B cell (primary cell): ENCODE results near the gene DNASE1L3. TPM values are rescaled to one million over a fixed set of nuclear protein-coding genes. Genes with fewer than 3 reads are reported as not detected.

Source experiments
- ATAC-seq: fragments of 200-7000 bp; cut with Tn5 transposase; one replicate; pipeline ENCODE4 v1.10.0; 2021; ENCODE audit warnings: low read depth, mild to moderate bottlenecking, moderate number of reproducible peaks, moderate library complexity
- CTCF ChIA-PET: fragments of 350-600 bp; sonication (Branson Sonifier 250); formaldehyde crosslinking; loops from one replicate; lab custom pipeline; 2021; ENCODE audit warnings: antibody characterized with exemption, inconsistent platforms; lab: Charles Lee
- POLR2A ChIA-PET: fragments of 350-600 bp; sonication (Branson Sonifier 250); formaldehyde crosslinking; loops from one replicate; lab custom pipeline; 2021; ENCODE audit warnings: antibody characterized with exemption; lab: Charles Lee
- DNase-seq: peaks from one replicate; pipeline ENCODE4 v3.0.0; 2013
- H2AFZ ChIP-seq: 2 replicates; pipeline ENCODE4 v1.6.1; 2012; ENCODE audit warnings: mild to moderate bottlenecking, low read depth, low read length; ENCODE audit not compliant: insufficient read depth, poor library complexity, severe bottlenecking
- H3K27ac ChIP-seq, 2 donors: 1 replicate in 1 of 2; 2 replicates in 1 of 2; pipeline ENCODE4 v1.5.1; 2012 to 2013; ENCODE audit warnings: low read length in 2 of 2, mild to moderate bottlenecking in 2 of 2, moderate library complexity in 1 of 2
- H3K27me3 ChIP-seq, 4 experiments: fragments of 200-600 bp in 1 of 4; sonication (generic) in 1 of 4; replicated peaks in 1 of 4; 1 replicate in 2 of 4; 2 replicates in 2 of 4; pipeline versions ENCODE4 v1.6.1 to v1.7.0; 2013 to 2016; ENCODE audit warnings: low read length in 3 of 4, mild to moderate bottlenecking in 2 of 4, mixed read lengths in 1 of 4, moderate library complexity in 1 of 4; ENCODE audit not compliant: insufficient read depth in 4 of 4, control insufficient read depth in 3 of 4; ENCODE audit errors: control extremely low read depth in 1 of 4
- H3K36me3 ChIP-seq, 2 experiments: replicated peaks in 1 of 2; 1 replicate in 1 of 2; 2 replicates in 1 of 2; pipeline versions ENCODE4 v1.6.1 to v1.7.1; 2013; ENCODE audit warnings: low read length in 1 of 2; ENCODE audit not compliant: insufficient read depth in 2 of 2, control insufficient read depth in 1 of 2; ENCODE audit errors: control extremely low read depth in 1 of 2, extremely low read depth in 1 of 2
- H3K4me1 ChIP-seq, 2 donors: fragments of 200-600 bp in 1 of 2; sonication (generic) in 1 of 2; 1 replicate in 1 of 2; 2 replicates in 1 of 2; pipeline versions ENCODE4 v1.5.1 to v1.6.1; 2013 to 2017; ENCODE audit warnings: low read length in 2 of 2; ENCODE audit not compliant: control insufficient read depth in 2 of 2, insufficient read depth in 2 of 2
- H3K4me2 ChIP-seq: replicated peaks from 2 replicates; pipeline ENCODE3; 2012; ENCODE audit warnings: mild to moderate bottlenecking, low read depth, low read length; ENCODE audit not compliant: poor library complexity, severe bottlenecking
- H3K4me3 ChIP-seq, 5 experiments: fragments of 200-600 bp in 1 of 5; sonication (generic) in 1 of 5; 1 replicate in 3 of 5; 2 replicates in 2 of 5; pipeline versions ENCODE4 v1.5.1 to v1.7.0; 2011 to 2016; ENCODE audit warnings: low read length in 4 of 5, mild to moderate bottlenecking in 4 of 5, low read depth in 2 of 5, control low read depth in 1 of 5, moderate library complexity in 1 of 5; ENCODE audit not compliant: insufficient read depth in 1 of 5; ENCODE audit errors: control extremely low read depth in 1 of 5, extremely low read depth in 1 of 5
- H3K79me2 ChIP-seq: fragments of 200-600 bp; sonication (generic); one replicate; pipeline ENCODE4 v1.6.0; 2016; ENCODE audit warnings: low read length; ENCODE audit not compliant: control insufficient read depth, insufficient read depth
- H3K9ac ChIP-seq: fragments of 200-600 bp; sonication (generic); 2 replicates; pipeline ENCODE4 v1.6.1; 2017; ENCODE audit warnings: mild to moderate bottlenecking, low read length, moderate library complexity
- H3K9me3 ChIP-seq, 3 donors: one replicate each; pipeline versions ENCODE4 v1.6.1 to v1.7.1; 2013; ENCODE audit warnings: low read length in 2 of 3; ENCODE audit not compliant: control insufficient read depth in 2 of 3, insufficient read depth in 1 of 3; ENCODE audit errors: control extremely low read depth in 1 of 3
- H4K20me1 ChIP-seq: 2 replicates; pipeline ENCODE4 v1.6.0; 2012; ENCODE audit warnings: mild to moderate bottlenecking, low read length; ENCODE audit not compliant: insufficient read depth, control insufficient read depth, poor library complexity, severe bottlenecking
- H3K27ac Mint-ChIP-seq: one replicate; pipeline ENCODE4 v1.8.0; 2021; ENCODE audit warnings: mixed read lengths
- H3K27me3 Mint-ChIP-seq: one replicate; pipeline ENCODE4 v1.8.0; 2021; ENCODE audit warnings: mixed read lengths
- H3K4me1 Mint-ChIP-seq: one replicate; pipeline ENCODE4 v1.8.0; 2021; ENCODE audit warnings: mixed read lengths
- H3K4me3 Mint-ChIP-seq: one replicate; pipeline ENCODE4 v1.8.0; 2021; ENCODE audit warnings: mixed read lengths
- H3K9me3 Mint-ChIP-seq: one replicate; pipeline ENCODE4 v1.8.0; 2022; ENCODE audit warnings: mixed read lengths; ENCODE audit not compliant: insufficient read depth
- CTCF ChIP-seq: fragments of 200-600 bp; IDR thresholded peaks from one replicate; pipeline ENCODE4 v1.8.0; 2022; ENCODE audit warnings: antibody characterized with exemption, mild to moderate bottlenecking
- EZH2 ChIP-seq: IDR thresholded peaks from 2 replicates; pipeline ENCODE4 v1.6.1; 2012; ENCODE audit warnings: borderline replicate concordance, low read depth, mild to moderate bottlenecking, moderate library complexity, low read length; ENCODE audit not compliant: insufficient read depth, poor library complexity, severe bottlenecking
- intact Hi-C: fragments of 100-400 bp; cut with micrococcal nuclease; formaldehyde crosslinking; loops from one replicate; pipeline ENCODE4 v1.10.0; 2022
- polyA plus RNA-seq: library from polyadenylated mRNA; depleted of rRNA; stranded (reverse); fragments of >200 nt; gene quantifications from 2 replicates; pipeline ENCODE4 v1.2.3, GENCODE V29; 2012
- total RNA-seq, 2 donors: library from RNA; stranded (reverse); fragments of 120-200 nt in 1 of 2; gene quantifications; 1 replicate in 1 of 2; 2 replicates in 1 of 2; pipeline versions ENCODE4 v1.2.3 to v1.2.4, GENCODE V29; 2013 to 2022

DNASE1L3 gene
- total and polyA plus RNA-seq, 2 donors (not counting 1 experiment from before 2014, with no cell fraction given) = 0.39 to 2.6 TPM

GRCh38 chr3:58200121-58200709 lies 10.6 kb downstream of the DNASE1L3 start:
- Histone ChIP-seq H3K27ac (peak overlapping the region; percentile 51 to 57), H3K4me2 (peak overlapping the region; percentile 68), H3K36me3 (no peaks in the 10 kb centered on the region), H3K79me2 (no peaks in the 10 kb centered on the region), H3K4me1 (peaks cover 69 to 74% of the 10 kb centered on the region in 2 donors), H3K27me3 (no peaks in the 10 kb centered on the region), H2AFZ (no peak overlapping the region), H3K9me3 (peaks cover 0 to 13% (median 5%) of the 10 kb centered on the region in 3 donors), H4K20me1 (no peaks in the 10 kb centered on the region), H3K4me3 (peak overlapping the region in 3 of 5 experiments; percentile 25 to 43 (median 41)), H3K9ac (peak overlapping the region; percentile 34)
- CTCF ChIA-PET = interaction anchor here (0.6 to 9.6 kb wide), 7 partner anchors 11 to 106 kb away, joined by 3 to 66 read pairs (median 10); partner anchors contain the start of genes HTD2 and RPP14
- DNase-seq (no peak), ATAC-seq (no peak)
- peak overlapping the region; percentile 76 for H3K4me3 Mint-ChIP-seq
- no peaks in the 10 kb centered on the region for H3K9me3 Mint-ChIP-seq
- peaks cover 67% of the 10 kb centered on the region for H3K4me1 Mint-ChIP-seq
- H3K27ac Mint-ChIP-seq = peak overlapping the region; percentile 87
- intact Hi-C loops = no loop called here
- POLR2A ChIA-PET = interaction anchor here (0.5 to 1.4 kb wide), 2 partner anchors 17 to 27 kb away, joined by 5 to 10 read pairs; no protein-coding TSS in a partner anchor
- H3K27me3 Mint-ChIP-seq = no peaks in the 10 kb centered on the region
- no peak for TF ChIP-seq CTCF
- TF ChIP-seq EZH2 = no peak

- Histone ChIP-seq H4K20me1 (no peaks in the 10 kb centered on the region), H3K27me3 (no peaks in the 10 kb centered on the region), H3K27ac (peak overlapping the region in 1 of 2 donors; percentile 85), H2AFZ (no peak overlapping the region), H3K4me1 (peaks cover 69 to 73% of the 10 kb centered on the region in 2 donors), H3K9me3 (peaks cover 0 to 25% (median 5%) of the 10 kb centered on the region in 3 donors), H3K36me3 (no peaks in the 10 kb centered on the region), H3K4me3 (peak overlapping the region in 1 of 5 experiments; percentile 4), H3K79me2 (no peaks in the 10 kb centered on the region), H3K4me2 (peak overlapping the region; percentile 58), H3K9ac (no peak overlapping the region)
- ChIA-PET CTCF (interaction anchor here (0.6 to 9.6 kb wide), 4 partner anchors 9 to 246 kb away, joined by 3 to 66 read pairs (median 22); no protein-coding TSS in a partner anchor), POLR2A (no interaction called here)
- H3K9me3 Mint-ChIP-seq = peaks cover 2% of the 10 kb centered on the region
- ATAC-seq = no peak
- TF ChIP-seq CTCF (no peak), EZH2 (no peak)
- H3K27me3 Mint-ChIP-seq = no peaks in the 10 kb centered on the region
- H3K4me3 Mint-ChIP-seq = no peak overlapping the region
- no peak for DNase-seq
- peak overlapping the region; percentile 77 for H3K27ac Mint-ChIP-seq
- peaks cover 66% of the 10 kb centered on the region for H3K4me1 Mint-ChIP-seq
- intact Hi-C loops = no loop called here
These were observed 12.0 kb downstream of the DNASE1L3 start for GRCh38 chr3:58198804-58199203.
